ENCODE measurements around the gene RNU1-3.
"Not testable (repeated sequence)": the region's sequence is repeated elsewhere in the genome, so short reads cannot be mapped to it uniquely, and the experiment has no call there.

RNU1-3 gene

DNA sequence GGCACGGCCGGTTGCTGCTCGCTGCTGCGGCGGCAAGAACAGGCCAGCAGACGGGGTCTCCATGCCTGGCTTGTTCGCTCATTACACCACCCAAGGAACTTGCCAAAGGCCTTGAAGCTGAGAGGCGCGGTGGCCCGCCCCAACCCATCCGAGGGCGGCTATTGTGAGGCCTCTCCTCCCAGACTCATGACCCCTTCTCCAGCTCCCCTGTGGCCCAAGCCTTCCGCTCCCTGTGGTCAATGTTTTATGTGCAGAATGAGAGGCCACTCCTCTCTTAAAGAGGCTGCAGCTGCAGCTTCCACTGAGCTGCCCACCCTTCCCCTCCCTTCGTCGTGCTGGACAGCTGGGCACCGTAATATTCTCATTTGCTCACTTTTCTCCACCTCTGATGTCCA lies 27.6 kb upstream of the RNU1-3 start:
- in situ Hi-C loops (cut with HindIII; ENCODE audit: low sequenced_read_pairs), result not testable (repeated sequence)

DNA sequence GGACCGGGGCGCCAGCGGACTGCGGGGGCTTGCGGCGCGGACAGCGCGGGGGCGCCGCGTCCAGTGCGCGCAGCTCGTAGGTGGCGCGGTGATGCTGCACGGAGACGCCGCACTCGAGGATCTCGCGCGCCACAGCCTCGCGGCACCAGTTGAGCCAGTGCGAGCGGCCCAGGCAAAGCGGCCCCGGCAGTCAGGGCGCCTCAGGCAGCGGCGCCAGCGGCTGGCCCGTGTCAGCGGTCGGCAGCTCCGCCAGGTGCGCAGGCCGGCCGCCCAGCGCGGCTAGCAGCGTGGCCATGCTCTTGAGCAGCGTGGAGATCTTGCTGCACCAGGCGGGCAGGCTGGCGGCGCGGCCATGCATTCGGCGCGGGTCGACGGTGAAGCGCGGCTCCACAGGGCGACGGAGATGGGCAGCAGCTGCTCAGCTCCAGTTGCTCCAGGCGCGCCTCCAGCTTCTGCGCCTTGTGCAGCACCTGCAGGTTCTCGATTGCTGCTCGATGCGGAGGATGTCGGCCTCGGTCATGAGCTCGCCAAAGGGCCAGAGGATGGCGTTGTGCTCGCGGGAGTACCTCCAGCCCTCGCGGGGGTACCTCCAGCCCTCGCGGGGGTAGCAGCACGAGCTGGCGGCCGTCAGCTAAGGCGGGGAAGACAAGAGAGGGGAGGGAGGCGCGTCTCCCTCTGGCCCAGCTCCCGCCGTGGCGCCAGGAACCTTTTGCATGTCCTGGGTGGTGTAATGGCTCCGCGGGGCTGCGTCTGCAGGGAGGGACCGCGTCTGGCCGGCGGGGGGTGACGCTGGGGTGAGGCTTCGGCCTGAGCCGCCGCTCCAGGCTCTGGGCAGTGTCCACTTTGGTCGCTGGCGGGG lies 26.9 kb upstream of the RNU1-3 start:
- in situ Hi-C loops (cut with HindIII; ENCODE audit: low sequenced_read_pairs), result not testable (repeated sequence)

DNA sequence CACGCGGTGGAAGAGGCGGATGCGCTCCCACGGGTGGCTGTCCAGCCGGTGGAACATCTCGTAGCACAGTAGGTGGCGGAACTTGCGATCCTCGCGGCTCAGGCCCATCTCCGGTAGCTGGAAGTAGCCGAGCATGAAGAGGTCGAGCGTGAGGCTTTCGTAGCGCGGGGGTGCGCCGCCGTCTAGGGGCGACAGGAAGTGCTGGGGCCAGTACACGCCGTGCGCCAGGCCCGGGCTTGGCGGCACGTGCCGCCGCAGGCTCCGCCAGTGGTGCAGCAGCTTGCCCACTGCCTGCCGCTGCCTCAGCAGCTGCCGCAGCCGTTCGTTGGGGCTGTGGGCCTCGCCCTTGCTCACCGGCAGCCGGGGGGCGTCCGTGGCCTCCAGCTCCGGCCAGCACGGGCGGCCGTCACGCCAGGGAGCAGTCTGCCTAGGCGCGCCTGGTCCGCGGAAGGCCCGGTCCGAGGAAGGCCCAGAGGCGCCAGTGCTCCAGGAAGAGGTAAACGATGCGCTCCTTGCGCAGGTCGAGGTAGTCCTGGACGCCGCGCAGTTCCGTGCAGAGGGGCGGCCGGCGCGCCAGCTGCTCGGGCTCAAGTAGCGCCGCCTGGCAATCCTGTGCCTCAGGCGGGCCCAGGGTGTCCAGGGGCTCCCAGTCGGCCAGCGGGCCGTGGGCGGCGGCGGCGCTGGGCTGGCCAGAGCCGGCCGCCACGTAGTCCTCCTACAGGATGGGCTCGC lies 26.1 kb upstream of the RNU1-3 start:
- in situ Hi-C loops (cut with HindIII; ENCODE audit: low sequenced_read_pairs), result not testable (repeated sequence)

DNA sequence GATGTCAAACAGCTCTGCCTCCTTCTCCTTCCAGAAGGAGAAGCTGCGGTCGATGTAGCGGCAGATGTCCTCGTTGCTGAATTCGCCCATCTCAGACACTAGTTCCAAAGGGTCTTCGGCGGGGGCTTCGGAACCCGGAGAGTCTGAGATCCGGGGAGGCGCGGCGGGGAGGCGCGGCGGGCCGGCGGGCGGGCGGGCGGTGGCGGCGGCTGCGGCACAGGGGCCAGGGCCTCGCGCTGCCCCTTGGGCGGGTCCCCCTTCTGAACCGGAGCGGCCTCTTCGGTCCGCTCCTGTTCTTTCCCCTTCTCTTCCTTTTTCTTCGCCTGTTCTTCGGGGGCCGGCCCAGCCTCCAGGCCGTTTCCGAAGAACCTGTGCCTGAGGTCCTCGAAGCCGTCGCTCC lies 25.5 kb upstream of the RNU1-3 start:
- in situ Hi-C loops (cut with HindIII; ENCODE audit: low sequenced_read_pairs), result not testable (repeated sequence)

DNA sequence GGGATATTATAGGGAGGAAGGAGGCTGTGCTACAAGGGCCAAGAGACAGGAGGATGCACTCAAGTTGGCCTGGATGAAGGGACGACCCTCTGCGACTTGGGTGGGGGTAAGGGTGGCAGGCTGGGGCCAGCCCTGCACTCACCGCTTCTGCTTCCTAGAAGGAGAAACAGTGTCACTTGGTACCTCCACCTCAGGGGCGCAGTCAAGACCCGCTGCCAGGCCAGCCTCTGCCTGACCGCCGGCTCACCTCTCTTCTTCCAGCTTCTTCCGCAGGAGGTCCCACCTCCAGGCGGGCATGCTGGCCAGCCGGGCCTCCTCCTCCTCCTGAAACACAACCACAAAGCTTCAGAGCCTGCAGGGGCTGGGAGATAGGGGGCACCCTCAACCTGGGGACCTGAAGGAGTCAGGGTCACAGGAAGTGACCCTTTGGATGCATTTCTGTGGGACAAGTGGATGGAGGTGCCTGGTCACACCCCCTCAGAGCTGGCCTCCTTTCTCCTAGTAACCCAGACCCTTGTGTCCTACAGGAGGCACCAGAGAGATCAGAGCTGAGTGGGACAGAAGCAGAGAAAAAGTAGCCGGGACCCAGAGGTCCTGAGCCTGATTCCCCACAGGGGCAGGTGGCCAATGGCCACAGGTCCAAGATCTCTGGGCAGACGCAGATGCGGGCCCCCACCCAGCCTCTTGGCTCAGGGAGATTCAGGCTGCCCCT lies 24.4 kb upstream of the RNU1-3 start:
- in situ Hi-C loops (cut with HindIII; ENCODE audit: low sequenced_read_pairs), result not testable (repeated sequence)

DNA sequence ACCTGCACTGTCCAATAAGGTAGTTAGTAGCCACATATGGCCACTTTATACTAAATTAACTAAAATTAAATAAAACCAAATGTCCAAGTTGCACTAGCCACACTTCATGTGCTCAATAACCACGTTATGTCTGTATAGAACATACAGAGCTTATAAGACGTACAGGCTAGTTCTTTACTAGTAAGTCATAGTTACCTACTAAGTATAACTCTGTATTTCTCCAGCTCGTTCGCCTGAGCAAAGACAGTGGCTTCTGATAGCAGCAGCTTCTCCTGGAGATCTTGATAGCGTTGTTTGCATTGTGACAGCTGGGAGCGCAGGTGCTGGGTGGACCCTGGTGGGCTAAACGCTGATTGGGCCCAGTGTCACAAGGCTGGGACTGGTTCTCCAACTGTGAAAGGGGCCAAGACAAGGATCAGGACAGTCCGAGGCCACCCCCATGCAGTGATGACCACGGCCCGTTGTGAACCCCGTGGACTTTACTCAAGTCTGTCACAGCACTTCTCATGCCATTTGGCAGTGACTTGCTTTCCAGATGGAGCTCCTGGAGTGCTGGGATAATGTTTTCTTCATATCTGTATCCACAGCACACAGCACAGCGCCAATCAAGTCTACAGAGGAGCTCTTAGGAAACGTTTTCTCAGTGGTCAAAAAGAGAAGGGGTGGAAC lies 20.5 kb upstream of the RNU1-3 start:
- in situ Hi-C loops (cut with HindIII; ENCODE audit: low sequenced_read_pairs), result not testable (repeated sequence)

DNA sequence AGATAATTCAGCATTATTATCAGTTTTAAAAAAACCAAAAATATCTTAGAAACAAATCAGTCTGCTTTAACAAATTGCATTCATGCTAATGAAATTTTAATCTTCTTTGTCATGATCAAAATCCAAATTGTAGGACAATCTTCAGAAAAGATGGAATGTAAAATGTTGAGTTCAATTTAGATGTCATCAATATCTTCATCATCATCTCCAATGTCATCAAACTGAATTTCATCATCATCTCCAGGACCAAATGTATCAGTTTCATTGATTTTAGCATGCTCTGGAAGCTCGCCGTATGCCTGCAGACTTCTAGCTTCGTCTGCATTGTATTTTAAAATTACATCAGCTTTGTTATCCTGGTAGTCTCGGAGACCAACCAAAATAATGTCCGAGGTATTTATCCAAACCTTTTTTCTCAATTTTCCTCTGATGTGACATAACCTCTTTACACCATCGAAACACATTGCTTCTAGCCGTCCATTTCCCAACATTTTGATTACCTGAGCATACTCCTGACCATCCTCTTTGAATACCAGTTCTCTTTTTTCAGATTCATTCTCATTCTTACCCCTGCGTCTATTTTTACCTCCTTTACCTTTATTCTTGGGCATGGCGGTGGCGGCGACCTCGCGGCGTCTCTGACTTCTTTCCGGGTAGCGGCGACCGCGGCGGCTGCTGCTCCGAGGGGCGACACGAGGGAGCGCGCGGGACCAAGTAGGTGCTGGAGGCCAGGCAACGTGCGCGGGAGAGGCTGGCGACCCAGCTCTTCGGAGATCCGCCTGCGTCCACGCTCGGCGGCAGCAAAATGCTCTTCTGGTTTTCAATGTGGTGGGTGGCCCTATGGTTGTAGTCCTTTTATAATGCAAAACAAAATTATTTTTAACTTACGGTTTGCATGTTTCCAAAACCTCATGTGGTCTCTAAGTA lies 19.0 kb upstream of the RNU1-3 start:
- in situ Hi-C loops (cut with HindIII; ENCODE audit: low sequenced_read_pairs), result not testable (repeated sequence)

DNA sequence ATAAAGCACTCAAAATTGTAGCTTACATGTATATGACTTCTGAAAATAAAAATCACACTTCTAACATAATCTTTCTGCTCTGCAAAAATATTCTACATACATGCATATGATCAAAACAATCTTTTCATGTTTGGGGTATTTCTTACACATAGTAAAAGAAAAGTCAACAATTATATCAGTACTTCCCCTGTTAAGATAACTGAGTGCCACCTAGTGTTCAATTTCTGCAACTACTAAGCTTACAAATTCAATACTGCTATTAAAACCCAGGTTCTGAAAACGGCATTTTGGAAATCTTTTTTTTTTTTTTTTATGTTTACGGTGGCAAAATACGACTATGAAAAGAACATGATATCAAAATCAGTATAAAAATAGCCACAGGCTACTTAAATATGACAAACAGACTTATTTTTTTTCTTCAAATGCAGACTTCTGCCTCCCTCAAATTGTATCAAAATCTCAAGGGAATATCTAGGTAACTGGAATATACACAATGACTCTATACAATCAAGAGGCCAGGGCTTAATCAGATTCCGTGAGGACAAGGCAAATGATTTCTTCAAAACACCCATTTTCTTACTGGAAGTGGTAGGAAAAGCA lies 18.1 kb upstream of the RNU1-3 start:
- in situ Hi-C loops (cut with HindIII; ENCODE audit: low sequenced_read_pairs), result not testable (repeated sequence)

DNA sequence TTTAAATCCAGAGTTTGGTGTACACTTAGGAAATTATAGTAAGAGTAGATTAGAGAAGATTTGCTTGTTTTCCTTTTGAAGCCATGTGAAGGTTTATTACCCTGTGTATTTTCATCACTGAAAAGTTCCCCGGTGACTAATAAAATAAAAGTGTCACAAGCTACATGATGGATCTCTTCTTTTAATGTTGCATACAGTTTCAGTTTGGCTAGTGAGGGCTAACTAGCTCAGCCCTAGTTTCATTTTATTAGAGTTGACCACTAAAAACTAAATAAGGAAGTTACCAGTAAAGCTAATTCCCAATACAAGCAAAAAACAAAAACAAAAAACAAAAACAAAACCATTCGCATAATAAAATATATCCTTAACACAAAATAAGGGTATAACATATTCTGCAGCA lies 17.4 kb upstream of the RNU1-3 start:
- in situ Hi-C loops (cut with HindIII; ENCODE audit: low sequenced_read_pairs), result not testable (repeated sequence)

DNA sequence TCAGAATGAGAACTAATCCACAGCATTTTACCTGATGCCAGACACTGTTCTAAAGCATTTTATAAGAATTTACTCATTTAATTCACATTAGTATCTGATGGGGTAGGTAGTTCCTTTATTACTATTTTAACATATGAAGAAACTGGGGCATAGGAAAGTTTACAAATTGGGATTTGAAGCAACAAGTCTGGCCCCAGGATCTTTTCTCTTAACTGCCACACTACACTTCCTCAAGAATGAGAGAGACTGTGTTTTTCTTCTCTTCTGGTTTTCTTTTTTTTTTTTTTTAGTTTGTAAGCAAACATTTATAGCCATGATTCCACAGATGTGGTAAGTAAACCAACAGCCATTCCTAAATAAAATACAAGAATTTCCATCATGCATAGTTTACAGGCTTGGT lies 16.1 kb upstream of the RNU1-3 start:
- in situ Hi-C loops (cut with HindIII; ENCODE audit: low sequenced_read_pairs), result not testable (repeated sequence)

DNA sequence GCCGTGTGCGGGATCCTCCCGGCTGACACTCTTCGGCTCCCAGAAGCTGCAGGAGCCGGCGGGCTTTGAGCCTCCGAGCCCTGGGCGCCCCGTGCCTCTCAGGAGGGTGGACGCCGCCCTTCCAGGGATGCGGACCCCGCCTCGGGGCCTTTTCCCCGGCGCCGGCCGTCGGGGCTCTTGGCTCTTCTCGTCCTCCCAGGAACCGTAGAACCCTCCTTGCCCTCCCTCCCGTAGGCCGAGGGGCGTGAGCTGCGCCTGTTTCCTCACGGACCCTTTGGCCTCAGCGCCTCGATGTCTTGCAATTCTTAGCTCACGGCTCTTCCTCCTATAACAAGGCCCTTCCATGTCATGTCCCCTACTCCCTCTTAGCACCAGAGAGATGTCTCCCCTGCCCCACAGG lies 13.6 kb upstream of the RNU1-3 start:
- in situ Hi-C loops (cut with HindIII; ENCODE audit: low sequenced_read_pairs), result not testable (repeated sequence)

DNA sequence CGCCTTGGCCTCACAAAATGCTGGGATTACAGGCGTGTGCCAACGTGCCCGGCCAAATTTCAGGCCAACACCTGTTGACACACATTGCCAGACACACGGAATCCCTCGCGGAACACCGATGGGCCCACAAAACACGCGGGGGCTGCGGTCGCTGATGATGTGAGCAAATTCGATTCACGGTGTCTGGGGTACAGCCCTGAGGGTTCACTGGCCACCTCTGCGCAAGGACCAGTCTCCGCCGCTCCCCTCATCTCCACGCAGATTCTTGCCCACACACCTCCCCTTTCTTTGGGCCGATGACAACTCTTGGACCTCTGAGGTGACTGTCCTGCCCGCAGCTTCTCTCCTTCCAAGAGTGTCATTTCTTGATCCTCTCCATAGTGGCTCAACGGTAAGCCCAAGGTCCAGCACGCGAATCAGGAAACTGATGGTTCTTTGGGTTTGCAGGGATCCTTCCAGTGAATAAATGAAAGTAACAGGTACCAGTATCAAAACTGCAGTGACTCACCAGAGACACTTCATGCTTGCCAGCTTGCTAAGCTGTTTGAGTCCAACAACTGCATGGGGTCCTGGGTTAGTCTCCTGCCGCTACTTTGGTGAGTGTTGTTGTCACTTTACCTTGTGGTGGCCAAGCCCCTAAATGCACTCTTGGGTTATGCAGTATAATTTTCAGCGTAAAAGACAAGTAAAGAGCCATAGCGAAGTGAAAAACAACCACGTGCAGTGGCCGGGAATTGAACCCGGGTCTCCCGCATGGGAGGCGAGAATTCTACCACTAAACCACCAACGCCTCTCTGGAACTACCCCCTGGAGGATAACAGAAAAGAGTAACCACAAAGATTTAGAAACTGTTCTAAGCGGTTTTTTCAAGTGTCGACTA lies 11.0 kb upstream of the RNU1-3 start:
- in situ Hi-C loops (cut with HindIII; ENCODE audit: low sequenced_read_pairs), result no loop called here

DNA sequence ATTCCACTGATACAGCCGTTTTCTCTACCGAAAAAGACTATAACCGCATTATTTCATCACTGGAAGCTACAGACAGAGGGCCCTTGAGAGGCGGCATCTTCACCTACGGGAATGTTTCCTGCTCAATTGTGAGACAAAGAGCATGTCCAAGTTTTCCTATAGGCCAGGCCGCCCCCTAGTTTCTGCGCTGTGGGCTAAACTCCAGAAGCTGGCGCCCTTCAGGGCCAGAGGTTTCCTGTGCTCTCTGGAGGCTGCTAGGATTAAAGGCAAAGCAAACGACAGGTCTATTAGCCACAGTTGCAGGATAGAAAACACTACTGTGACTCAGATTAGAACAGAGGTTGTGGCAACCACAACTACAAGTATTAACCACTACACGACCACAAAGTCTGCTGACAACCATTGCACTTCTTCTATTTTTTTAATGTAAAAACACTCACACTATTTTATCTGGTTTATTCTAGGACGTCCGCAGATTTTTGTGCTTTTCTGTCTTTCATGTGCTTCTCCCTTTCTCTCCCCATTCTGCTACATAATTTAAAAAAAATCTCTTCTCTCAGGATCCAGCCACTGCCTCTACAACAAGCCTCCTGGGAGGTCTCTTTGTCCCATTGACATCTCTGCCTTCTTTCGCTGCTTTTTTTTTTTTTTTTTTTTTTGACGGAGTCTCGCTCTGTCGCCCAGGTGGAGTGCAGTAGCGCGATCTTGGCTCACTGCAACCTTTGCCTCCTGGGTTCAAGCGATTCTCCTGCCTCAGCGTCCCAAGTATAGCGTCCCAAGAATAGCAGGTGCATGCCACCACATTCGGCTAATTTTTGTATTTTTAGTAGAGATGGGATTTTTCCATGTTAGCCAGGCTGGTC lies 10.1 kb upstream of the RNU1-3 start:
- in situ Hi-C loops (cut with HindIII; ENCODE audit: low sequenced_read_pairs), result not testable (repeated sequence)

DNA sequence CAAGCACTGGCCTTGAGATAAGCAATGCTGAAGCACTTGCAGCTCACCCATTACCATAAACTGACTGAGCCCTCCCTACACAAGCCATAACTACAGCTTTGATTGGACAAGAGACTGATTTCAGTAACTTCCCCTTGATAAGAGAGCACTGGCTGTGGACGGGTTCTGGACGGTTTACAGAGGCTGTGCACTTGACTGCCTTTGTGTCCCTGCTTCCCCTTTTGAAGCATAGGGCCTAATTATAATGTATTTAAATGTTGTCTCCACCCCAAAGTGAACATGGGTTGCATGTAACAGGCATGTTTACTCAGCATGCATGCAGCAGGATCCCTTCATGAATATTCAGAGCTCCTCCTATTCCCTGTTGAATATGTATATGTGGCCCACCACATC lies 8.4 kb upstream of the RNU1-3 start:
- in situ Hi-C loops (cut with HindIII; ENCODE audit: low sequenced_read_pairs), result not testable (repeated sequence)

DNA sequence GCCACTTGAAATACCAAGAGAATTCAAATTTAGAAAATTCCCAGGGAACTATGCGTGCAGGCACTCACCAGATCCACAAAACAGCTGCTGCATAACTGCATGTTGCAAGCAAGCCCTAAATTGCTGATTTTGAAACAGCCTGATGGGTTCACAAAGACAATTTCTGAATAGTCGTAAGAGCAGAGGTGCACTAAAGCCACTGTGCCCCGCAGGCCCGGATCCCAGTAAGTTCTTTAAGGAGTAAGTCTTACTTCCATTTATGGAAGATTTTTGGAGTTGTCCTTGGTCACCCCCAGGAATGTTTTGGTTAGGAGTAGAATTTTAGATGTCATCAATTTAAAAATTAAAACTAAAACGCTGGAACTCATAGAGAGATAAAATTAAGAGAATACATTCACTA lies 7.2 kb upstream of the RNU1-3 start:
- in situ Hi-C loops (cut with HindIII; ENCODE audit: low sequenced_read_pairs), result not testable (repeated sequence)

DNA sequence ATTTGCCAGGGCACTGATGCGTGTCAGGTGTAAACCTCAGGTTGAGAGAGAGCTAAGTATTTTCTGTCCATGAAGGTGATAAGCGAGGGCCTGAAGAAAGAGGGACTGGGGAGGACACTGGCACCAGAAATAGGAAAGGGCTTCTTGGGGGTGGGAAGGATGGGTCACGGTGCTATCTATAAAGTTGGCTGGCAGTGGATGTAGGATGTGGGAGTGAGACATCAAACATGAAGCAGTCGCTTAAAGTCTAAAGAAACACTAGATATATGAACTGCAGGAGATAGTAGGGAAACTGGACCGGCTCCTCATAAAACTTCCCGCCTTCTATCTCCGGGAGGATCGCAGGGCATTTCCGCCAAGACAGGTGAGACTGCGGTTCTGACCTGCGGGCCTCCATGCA lies 912 bp downstream of the RNU1-3 start:
- in situ Hi-C loops (cut with HindIII; ENCODE audit: low sequenced_read_pairs), result not testable (repeated sequence)

DNA sequence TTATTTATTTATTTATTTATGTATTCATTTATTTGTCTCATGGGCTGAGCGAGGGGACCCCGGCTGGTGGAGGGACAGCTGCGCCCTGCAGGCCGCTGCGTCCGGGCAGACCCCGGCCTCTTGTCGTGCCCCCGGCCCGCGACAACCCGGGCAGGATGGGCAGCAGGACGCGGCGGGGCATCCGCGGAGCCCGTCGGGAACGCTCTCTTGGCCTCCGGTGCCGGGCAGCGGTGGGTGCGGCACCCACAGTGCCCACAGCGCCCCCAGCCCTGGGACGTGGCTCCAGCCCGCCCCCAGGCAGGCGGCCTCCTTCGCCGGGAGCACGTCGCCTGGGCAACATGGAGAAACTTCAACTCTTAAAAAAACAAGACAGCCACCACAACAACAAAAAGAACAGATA lies 8.5 kb downstream of the RNU1-3 start:
- in situ Hi-C loops (cut with HindIII; ENCODE audit: low sequenced_read_pairs), result not testable (repeated sequence)

Data from DLD1 (cell line).